Fibroblast of lung (primary cell): ENCODE results near the gene APBB2.

Experiments used
- EZH2 ChIP-seq: IDR thresholded peaks from 2 replicates; pipeline ENCODE4 v1.5.1; 2012; ENCODE audit warnings: low read length, control low read depth, mild to moderate bottlenecking; ENCODE audit errors: missing control alignments
- TF ChIP-seq, protein P1 (sequence below), 2 donors: IDR thresholded peaks in 1 of 2; conservative IDR thresholded peaks in 1 of 2; 1 replicate in 1 of 2; 2 replicates in 1 of 2; pipeline ENCODE4 v1.5.1; 2011 to 2012; ENCODE audit warnings: low read length in 2 of 2, control low read depth in 1 of 2, inconsistent platforms in 1 of 2, low read depth in 1 of 2, mild to moderate bottlenecking in 1 of 2

GRCh38 chr4:41158756-41159155 is 55.6 kb downstream of the APBB2 start:
- TF ChIP-seq EZH2: no peak
- TF ChIP-seq, protein P1, sequence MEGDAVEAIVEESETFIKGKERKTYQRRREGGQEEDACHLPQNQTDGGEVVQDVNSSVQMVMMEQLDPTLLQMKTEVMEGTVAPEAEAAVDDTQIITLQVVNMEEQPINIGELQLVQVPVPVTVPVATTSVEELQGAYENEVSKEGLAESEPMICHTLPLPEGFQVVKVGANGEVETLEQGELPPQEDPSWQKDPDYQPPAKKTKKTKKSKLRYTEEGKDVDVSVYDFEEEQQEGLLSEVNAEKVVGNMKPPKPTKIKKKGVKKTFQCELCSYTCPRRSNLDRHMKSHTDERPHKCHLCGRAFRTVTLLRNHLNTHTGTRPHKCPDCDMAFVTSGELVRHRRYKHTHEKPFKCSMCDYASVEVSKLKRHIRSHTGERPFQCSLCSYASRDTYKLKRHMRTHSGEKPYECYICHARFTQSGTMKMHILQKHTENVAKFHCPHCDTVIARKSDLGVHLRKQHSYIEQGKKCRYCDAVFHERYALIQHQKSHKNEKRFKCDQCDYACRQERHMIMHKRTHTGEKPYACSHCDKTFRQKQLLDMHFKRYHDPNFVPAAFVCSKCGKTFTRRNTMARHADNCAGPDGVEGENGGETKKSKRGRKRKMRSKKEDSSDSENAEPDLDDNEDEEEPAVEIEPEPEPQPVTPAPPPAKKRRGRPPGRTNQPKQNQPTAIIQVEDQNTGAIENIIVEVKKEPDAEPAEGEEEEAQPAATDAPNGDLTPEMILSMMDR (conservative IDR thresholded peaks at IDR 0.05 in 1 of 2, IDR thresholded peaks at IDR 0.05 in 1 of 2; ENCODE audit: low read depth in 1 of 2, low read length in 2 of 2): no peak
